ENCODE measurements around the gene CTU2.

DNA sequence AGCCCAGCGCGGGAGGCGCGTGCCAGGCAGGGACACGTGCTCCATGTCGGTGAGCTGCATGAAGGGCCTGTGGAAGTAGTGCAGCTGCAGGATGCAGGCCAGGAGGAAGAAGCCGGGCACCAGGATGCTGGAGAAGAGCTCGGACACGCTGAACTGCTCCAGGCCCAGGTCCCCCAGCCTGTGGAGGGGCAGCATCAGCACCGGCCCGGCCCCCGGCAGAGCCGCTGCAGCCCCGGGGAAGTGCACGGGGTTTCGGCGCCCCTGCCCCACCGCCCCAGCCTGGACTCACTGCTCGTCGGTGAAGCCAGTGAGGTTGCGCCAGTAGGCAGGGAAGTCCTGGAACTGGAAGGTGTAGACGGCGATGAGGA is 28.0 kb downstream of the CTU2 start:
- TF ChIP-seq CTCF (IDR thresholded peaks at IDR 0.05) (no peak), POLR2A (IDR thresholded peaks at IDR 0.05) (no peak), POLR2AphosphoS5 (IDR thresholded peaks at IDR 0.05) (no peak)
